Ishikawa (cell line): ENCODE measurements around the gene CHRNB4.

Experiments used
- CEBPB ChIP-seq: IDR thresholded peaks from 2 replicates; pipeline ENCODE4 v1.6.1; 2012
- CREB1 ChIP-seq: IDR thresholded peaks from 2 replicates; pipeline ENCODE4 v1.6.1; 2012; ENCODE audit warnings: low read depth
- EGR1 ChIP-seq: IDR thresholded peaks from 2 replicates; pipeline ENCODE4 v1.6.1; 2012
- EP300 ChIP-seq: IDR thresholded peaks from 2 replicates; pipeline ENCODE4 v1.6.1; 2012; ENCODE audit warnings: borderline replicate concordance
- FOXM1 ChIP-seq: IDR thresholded peaks from 2 replicates; pipeline ENCODE4 v1.6.1; 2012; ENCODE audit warnings: low read depth, borderline replicate concordance
- MAX ChIP-seq: IDR thresholded peaks from 2 replicates; pipeline ENCODE4 v1.6.1; 2012
- NFIC ChIP-seq: IDR thresholded peaks from 2 replicates; pipeline ENCODE4 v1.6.1; 2012
- RAD21 ChIP-seq: IDR thresholded peaks from 2 replicates; pipeline ENCODE4 v1.6.1; 2012; ENCODE audit warnings: low read depth
- TAF1 ChIP-seq: IDR thresholded peaks from 2 replicates; pipeline ENCODE4 v1.6.1; 2012; ENCODE audit warnings: low read depth, mild to moderate bottlenecking
- TCF12 ChIP-seq: IDR thresholded peaks from 2 replicates; pipeline ENCODE4 v1.6.1; 2012; ENCODE audit warnings: low read depth
- TEAD4 ChIP-seq: IDR thresholded peaks from 2 replicates; pipeline ENCODE4 v1.6.1; 2012
- YY1 ChIP-seq: IDR thresholded peaks from 2 replicates; pipeline ENCODE4 v1.6.1; 2012; ENCODE audit warnings: low read depth
- ZBTB7A ChIP-seq: IDR thresholded peaks from 2 replicates; pipeline ENCODE4 v1.6.1; 2012; ENCODE audit warnings: low read depth
- TF ChIP-seq, protein P1 (sequence below): IDR thresholded peaks from 2 replicates; pipeline ENCODE4 v1.6.1; 2012; ENCODE audit warnings: low read depth, mild to moderate bottlenecking
- TF ChIP-seq, protein P2 (sequence below): IDR thresholded peaks from 2 replicates; pipeline ENCODE4 v1.6.1; 2012

CHRNB4 gene, protein sequence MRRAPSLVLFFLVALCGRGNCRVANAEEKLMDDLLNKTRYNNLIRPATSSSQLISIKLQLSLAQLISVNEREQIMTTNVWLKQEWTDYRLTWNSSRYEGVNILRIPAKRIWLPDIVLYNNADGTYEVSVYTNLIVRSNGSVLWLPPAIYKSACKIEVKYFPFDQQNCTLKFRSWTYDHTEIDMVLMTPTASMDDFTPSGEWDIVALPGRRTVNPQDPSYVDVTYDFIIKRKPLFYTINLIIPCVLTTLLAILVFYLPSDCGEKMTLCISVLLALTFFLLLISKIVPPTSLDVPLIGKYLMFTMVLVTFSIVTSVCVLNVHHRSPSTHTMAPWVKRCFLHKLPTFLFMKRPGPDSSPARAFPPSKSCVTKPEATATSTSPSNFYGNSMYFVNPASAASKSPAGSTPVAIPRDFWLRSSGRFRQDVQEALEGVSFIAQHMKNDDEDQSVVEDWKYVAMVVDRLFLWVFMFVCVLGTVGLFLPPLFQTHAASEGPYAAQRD

DNA sequence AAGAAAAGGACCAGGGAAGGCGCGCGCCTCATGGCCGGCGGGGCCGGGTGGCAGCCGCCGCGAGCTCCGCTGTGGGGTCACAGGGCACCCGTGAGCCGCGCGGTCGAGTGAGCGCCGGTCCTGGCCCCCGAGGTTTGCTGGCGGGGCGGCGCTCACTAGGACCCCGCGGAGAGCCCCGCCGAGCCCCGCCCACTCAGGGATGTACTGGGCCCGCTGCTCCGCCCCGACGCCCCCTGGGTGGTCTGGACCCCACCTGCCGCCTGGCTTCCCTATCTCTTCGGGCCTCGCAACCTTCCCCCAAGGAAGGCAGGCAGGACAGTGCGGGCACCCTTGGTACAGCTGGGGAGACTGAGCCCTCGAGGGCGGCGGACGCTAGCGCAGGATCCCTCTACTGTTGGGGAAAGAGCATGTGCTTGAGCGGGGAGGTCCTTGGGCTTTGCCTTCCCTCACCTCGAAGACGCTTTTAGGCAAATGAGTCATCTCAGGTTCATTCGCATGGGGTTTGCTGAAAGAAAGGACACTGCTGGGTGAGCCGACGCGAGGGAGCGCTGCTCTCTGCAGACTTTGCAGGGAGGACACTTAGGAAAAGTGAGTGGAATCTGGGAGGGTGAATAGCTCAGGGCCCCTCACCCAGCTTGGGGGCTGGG, at the start of gene CHRNB4:
TSS of gene CHRNB4 (minus strand) at position 109 of the 647 bp plus-strand sequence. CDS start at position 32, 77 bp downstream.
- no peak for TF ChIP-seq CEBPB
- TF ChIP-seq EGR1 = no peak
- TF ChIP-seq, protein P1, sequence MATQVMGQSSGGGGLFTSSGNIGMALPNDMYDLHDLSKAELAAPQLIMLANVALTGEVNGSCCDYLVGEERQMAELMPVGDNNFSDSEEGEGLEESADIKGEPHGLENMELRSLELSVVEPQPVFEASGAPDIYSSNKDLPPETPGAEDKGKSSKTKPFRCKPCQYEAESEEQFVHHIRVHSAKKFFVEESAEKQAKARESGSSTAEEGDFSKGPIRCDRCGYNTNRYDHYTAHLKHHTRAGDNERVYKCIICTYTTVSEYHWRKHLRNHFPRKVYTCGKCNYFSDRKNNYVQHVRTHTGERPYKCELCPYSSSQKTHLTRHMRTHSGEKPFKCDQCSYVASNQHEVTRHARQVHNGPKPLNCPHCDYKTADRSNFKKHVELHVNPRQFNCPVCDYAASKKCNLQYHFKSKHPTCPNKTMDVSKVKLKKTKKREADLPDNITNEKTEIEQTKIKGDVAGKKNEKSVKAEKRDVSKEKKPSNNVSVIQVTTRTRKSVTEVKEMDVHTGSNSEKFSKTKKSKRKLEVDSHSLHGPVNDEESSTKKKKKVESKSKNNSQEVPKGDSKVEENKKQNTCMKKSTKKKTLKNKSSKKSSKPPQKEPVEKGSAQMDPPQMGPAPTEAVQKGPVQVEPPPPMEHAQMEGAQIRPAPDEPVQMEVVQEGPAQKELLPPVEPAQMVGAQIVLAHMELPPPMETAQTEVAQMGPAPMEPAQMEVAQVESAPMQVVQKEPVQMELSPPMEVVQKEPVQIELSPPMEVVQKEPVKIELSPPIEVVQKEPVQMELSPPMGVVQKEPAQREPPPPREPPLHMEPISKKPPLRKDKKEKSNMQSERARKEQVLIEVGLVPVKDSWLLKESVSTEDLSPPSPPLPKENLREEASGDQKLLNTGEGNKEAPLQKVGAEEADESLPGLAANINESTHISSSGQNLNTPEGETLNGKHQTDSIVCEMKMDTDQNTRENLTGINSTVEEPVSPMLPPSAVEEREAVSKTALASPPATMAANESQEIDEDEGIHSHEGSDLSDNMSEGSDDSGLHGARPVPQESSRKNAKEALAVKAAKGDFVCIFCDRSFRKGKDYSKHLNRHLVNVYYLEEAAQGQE = no peak
- TF ChIP-seq ZBTB7A = peak; percentile 92
- no peak for TF ChIP-seq EP300
- no peak for TF ChIP-seq CREB1
- peak; percentile 44 for TF ChIP-seq MAX
- no peak for TF ChIP-seq TCF12
- TF ChIP-seq NFIC = no peak
- TF ChIP-seq FOXM1 = no peak
- TF ChIP-seq YY1 = peak; percentile 43

DNA sequence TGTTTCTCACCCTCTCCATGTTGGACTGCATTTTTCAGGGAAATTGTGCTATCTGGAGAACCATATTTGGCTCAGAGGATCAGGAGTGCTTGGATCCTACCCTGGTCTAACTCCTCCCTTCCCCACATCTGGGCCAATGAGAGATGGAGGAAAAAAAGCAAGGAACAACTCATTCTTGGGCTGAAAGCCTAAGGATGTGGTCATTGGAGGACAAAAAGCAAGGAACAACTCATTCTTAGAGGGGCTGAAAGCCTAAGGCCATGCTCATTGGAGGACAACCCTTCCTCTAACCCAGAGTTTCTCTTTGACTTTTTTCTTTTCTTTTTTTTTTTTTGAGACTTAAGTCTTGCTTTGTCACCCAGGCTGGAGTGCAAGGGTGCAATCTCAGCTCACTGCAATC, 48.6 kb upstream of the CHRNB4 start:
- TF ChIP-seq RAD21 (no peak), ZBTB7A (no peak), MAX (no peak), FOXM1 (no peak), YY1 (no peak), TCF12 (no peak), NFIC (no peak), TEAD4 (no peak), CREB1 (no peak), TAF1 (no peak), CEBPB (no peak), EP300 (no peak), EGR1 (no peak)
- TF ChIP-seq, protein P1 = no peak
- TF ChIP-seq, protein P2, sequence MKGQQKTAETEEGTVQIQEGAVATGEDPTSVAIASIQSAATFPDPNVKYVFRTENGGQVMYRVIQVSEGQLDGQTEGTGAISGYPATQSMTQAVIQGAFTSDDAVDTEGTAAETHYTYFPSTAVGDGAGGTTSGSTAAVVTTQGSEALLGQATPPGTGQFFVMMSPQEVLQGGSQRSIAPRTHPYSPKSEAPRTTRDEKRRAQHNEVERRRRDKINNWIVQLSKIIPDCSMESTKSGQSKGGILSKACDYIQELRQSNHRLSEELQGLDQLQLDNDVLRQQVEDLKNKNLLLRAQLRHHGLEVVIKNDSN = no peak

DNA sequence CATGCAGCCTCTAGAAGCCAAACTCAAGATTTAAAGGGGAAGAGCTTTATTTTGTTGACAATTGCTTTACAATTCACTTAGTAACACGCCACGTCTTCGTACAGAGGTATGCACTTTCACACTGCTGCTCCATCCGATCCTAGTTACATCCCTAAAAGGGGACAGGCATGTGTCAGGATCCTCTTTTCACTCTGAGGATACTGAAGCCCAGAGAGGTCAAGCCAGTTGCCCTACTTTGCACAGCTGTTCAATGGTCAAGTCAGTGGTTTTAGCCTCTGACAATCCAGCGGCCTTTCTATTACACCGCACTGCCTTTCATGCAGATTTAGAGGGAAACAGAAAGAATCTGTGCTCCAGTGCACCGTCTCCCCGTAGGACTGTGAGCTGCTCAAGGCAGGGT, 44.9 kb upstream of the CHRNB4 start:
- TF ChIP-seq NFIC (no peak), CEBPB (no peak), ZBTB7A (no peak), EGR1 (no peak), YY1 (no peak), CREB1 (no peak), TEAD4 (no peak), TCF12 (no peak), MAX (no peak), EP300 (no peak), RAD21 (no peak), FOXM1 (no peak), TAF1 (no peak)
- TF ChIP-seq, protein P2 = no peak
- TF ChIP-seq, protein P1 = no peak
